ENCODE results near the gene SLCO1B1. TPM values are rescaled to one million over a fixed set of nuclear protein-coding genes. Genes with fewer than 3 reads are reported as not detected.

SLCO1B1 gene
- total RNA-seq, 2 experiments from 2014 or later, result not detected

DNA sequence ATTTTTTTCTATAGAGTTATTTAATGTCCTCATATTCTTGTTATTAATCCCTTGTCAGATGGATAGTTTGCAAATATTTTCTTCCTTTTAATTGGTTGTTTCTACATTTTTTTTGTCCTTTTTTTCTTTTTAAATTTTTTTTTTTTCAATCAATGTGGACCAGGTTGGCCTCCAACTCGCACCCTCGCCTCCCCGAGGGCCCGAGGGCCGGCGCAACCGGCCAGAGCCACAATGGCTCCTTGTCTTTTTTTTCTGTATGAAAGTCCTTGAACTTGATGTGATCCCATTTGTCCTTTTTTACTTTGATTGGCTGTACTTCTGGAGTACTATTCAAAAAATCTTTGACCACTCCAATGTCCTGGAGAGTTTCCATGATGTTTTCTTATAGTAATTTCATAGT is 17.7 kb upstream of the SLCO1B1 start:
- ATAC-seq (ENCODE audit: poor library complexity) (no peak), DNase-seq (no peak)
- TF ChIP-seq, protein P1, sequence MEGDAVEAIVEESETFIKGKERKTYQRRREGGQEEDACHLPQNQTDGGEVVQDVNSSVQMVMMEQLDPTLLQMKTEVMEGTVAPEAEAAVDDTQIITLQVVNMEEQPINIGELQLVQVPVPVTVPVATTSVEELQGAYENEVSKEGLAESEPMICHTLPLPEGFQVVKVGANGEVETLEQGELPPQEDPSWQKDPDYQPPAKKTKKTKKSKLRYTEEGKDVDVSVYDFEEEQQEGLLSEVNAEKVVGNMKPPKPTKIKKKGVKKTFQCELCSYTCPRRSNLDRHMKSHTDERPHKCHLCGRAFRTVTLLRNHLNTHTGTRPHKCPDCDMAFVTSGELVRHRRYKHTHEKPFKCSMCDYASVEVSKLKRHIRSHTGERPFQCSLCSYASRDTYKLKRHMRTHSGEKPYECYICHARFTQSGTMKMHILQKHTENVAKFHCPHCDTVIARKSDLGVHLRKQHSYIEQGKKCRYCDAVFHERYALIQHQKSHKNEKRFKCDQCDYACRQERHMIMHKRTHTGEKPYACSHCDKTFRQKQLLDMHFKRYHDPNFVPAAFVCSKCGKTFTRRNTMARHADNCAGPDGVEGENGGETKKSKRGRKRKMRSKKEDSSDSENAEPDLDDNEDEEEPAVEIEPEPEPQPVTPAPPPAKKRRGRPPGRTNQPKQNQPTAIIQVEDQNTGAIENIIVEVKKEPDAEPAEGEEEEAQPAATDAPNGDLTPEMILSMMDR (IDR thresholded peaks at IDR 0.05), result no peak
- ChIA-PET CTCF (no interaction called here), POLR2A (no interaction called here)
- Histone ChIP-seq H3K27me3 (ENCODE audit: control insufficient read depth in 1 of 2, insufficient read depth in 2 of 2, low read length in 2 of 2) (no peaks in the 10 kb centered on the region), H3K4me1 (ENCODE audit: insufficient read depth, low read length) (no peaks in the 10 kb centered on the region), H3K4me3 (ENCODE audit: low read length) (no peak overlapping the region), H3K9me3 (ENCODE audit: control insufficient read depth in 1 of 2, insufficient read depth in 1 of 2, low read length in 2 of 2) (peaks cover 0 to 3% of the 10 kb centered on the region in 2 experiments), H3K27ac (ENCODE audit: low read depth in 1 of 2, low read length in 2 of 2) (no peak overlapping the region), H3K36me3 (ENCODE audit: insufficient read depth, low read length) (no peaks in the 10 kb centered on the region)
- Mint-ChIP-seq H3K4me1 (ENCODE audit: low read depth) (no peaks in the 10 kb centered on the region), H3K27me3 (no peaks in the 10 kb centered on the region), H3K36me3 (ENCODE audit: low read depth) (no peaks in the 10 kb centered on the region), H3K9me3 (peaks cover 11% of the 10 kb centered on the region), H3K27ac (no peak overlapping the region), H3K4me3 (no peak overlapping the region)
- intact Hi-C loops (cut with DNase I, micrococcal nuclease), result no loop called here

DNA sequence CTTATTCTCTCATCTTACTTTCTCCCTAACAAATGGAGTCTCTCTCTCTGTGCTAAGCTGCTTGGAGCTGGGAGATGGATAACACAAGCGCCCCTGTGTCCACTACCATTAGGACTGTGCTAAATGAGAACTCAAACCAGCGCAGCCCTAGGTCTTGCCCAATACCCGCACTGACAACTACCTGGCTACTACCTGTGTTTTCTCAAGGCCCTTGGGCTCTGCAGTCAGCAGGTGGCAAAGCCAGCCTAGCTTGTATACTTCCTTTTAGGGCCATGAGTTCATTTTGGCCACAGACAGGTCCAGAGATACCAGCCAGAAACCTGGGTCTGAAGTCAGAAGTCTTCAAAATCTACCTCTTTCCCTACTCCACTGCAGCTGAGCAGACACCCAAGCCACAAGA is 13.0 kb upstream of the SLCO1B1 start:
- Mint-ChIP-seq H3K27me3 (no peaks in the 10 kb centered on the region), H3K4me3 (no peak overlapping the region), H3K9me3 (peaks cover 2% of the 10 kb centered on the region), H3K36me3 (ENCODE audit: low read depth) (no peaks in the 10 kb centered on the region), H3K27ac (no peak overlapping the region), H3K4me1 (ENCODE audit: low read depth) (no peaks in the 10 kb centered on the region)
- Histone ChIP-seq H3K36me3 (ENCODE audit: insufficient read depth, low read length) (no peaks in the 10 kb centered on the region), H3K9me3 (ENCODE audit: control insufficient read depth in 1 of 2, insufficient read depth in 1 of 2, low read length in 2 of 2) (peaks cover 0 to 3% of the 10 kb centered on the region in 2 experiments), H3K4me3 (ENCODE audit: low read length) (no peak overlapping the region), H3K4me1 (ENCODE audit: insufficient read depth, low read length) (no peaks in the 10 kb centered on the region), H3K27me3 (ENCODE audit: control insufficient read depth in 1 of 2, insufficient read depth in 2 of 2, low read length in 2 of 2) (no peaks in the 10 kb centered on the region), H3K27ac (ENCODE audit: low read depth in 1 of 2, low read length in 2 of 2) (no peak overlapping the region)
- intact Hi-C loops (cut with DNase I, micrococcal nuclease), result no loop called here
- ChIA-PET POLR2A (no interaction called here), CTCF (no interaction called here)
- ATAC-seq (ENCODE audit: poor library complexity), result no peak
- TF ChIP-seq, protein P1 (IDR thresholded peaks at IDR 0.05), result no peak
- DNase-seq, result no peak

DNA sequence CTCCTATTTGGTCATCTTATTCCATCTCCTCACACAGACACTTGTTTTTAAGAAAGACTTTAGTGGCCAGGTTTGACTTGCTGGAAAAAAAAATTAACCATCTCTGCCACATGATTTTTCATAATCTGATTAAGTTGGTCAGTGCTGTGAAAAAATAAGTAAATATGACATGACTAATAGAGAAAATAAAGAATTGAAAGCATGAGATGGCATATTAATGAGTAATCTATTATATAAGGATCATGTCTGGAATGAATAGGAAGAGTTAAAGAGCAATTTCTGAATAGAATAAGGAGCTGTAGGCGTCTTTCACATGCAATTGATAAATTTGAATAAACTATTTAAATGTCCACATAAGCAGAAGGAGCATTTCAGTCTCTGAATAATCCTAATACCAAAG is 12.2 kb upstream of the SLCO1B1 start:
- H3K27me3 ChIP-seq (ENCODE audit: control insufficient read depth in 1 of 2, insufficient read depth in 2 of 2, low read length in 2 of 2), result no peaks in the 10 kb centered on the region
- no peak overlapping the region for H3K27ac ChIP-seq (ENCODE audit: low read depth in 1 of 2, low read length in 2 of 2)
- TF ChIP-seq, protein P1 (IDR thresholded peaks at IDR 0.05), result no peak
- no peaks in the 10 kb centered on the region for H3K36me3 Mint-ChIP-seq (ENCODE audit: low read depth)
- no peaks in the 10 kb centered on the region for H3K4me1 Mint-ChIP-seq (ENCODE audit: low read depth)
- no peak overlapping the region for H3K27ac Mint-ChIP-seq
- CTCF ChIA-PET, result no interaction called here
- H3K36me3 ChIP-seq (ENCODE audit: insufficient read depth, low read length), result no peaks in the 10 kb centered on the region
- H3K9me3 Mint-ChIP-seq, result peaks cover 2% of the 10 kb centered on the region
- POLR2A ChIA-PET, result no interaction called here
- no peaks in the 10 kb centered on the region for H3K9me3 ChIP-seq (ENCODE audit: control insufficient read depth in 1 of 2, insufficient read depth in 1 of 2, low read length in 2 of 2)
- H3K27me3 Mint-ChIP-seq, result no peaks in the 10 kb centered on the region
- ATAC-seq (ENCODE audit: poor library complexity) (no peak), DNase-seq (no peak)
- H3K4me3 ChIP-seq (ENCODE audit: low read length), result no peak overlapping the region
- no peaks in the 10 kb centered on the region for H3K4me1 ChIP-seq (ENCODE audit: insufficient read depth, low read length)
- H3K4me3 Mint-ChIP-seq, result no peak overlapping the region
- intact Hi-C loops (cut with DNase I, micrococcal nuclease), result no loop called here

Data from CD4-positive, alpha-beta T cell (primary cell).